Measurements from ENCODE around the gene TACC2. TPM values are rescaled to one million over a fixed set of nuclear protein-coding genes. Genes with fewer than 3 reads are reported as not detected.

TACC2 gene
- total RNA-seq, 6 experiments from 2014 or later: 16.2 to 21.1 (median 18.8) TPM

- Histone ChIP-seq H3K4me3 (no peak overlapping the region), H3K9me3 (peaks cover 0 to 5% (median 0%) of the 10 kb centered on the region in 4 donors), H3K27me3 (no peaks in the 10 kb centered on the region), H3K4me1 (no peaks in the 10 kb centered on the region), H3K27ac (no peak overlapping the region), H3K36me3 (no peaks in the 10 kb centered on the region)
- intact Hi-C loops (cut with DNase I): no loop called here
- 70% methylated on average over 1 of the region's 1 CpG for WGBS (ENCODE audit: insufficient coverage, low coverage, low lambda C conversion rate, missing lambda C conversion rate)
- no peak for ATAC-seq
- TF ChIP-seq POLR2A (IDR thresholded peaks at IDR 0.05): no peak
- no peak for TF ChIP-seq CTCF (IDR thresholded peaks at IDR 0.05)
- no peak for DNase-seq
Measured at GRCh38 chr10:122264436-122264835, 275.5 kb downstream of the TACC2 start.

GRCh38 chr10:122264931-122265330 is 276.0 kb downstream of the TACC2 start:
- Histone ChIP-seq H3K4me3 (no peak overlapping the region), H3K36me3 (no peaks in the 10 kb centered on the region), H3K4me1 (no peaks in the 10 kb centered on the region), H3K27ac (no peak overlapping the region), H3K27me3 (no peaks in the 10 kb centered on the region), H3K9me3 (peaks cover 0 to 5% (median 0%) of the 10 kb centered on the region in 4 donors)
- DNase-seq (no peak), ATAC-seq (no peak)
- intact Hi-C loops (cut with DNase I): no loop called here
- no peak for TF ChIP-seq POLR2A (IDR thresholded peaks at IDR 0.05)
- TF ChIP-seq CTCF (IDR thresholded peaks at IDR 0.05): no peak
- 97% methylated on average over 5 of the region's 8 CpGs for WGBS (ENCODE audit: insufficient coverage, low coverage, low lambda C conversion rate, missing lambda C conversion rate)

GRCh38 chr10:122265896-122266295 is 276.9 kb downstream of the TACC2 start:
- Histone ChIP-seq H3K27ac (no peak overlapping the region), H3K4me1 (no peaks in the 10 kb centered on the region), H3K36me3 (no peaks in the 10 kb centered on the region), H3K27me3 (no peaks in the 10 kb centered on the region), H3K4me3 (no peak overlapping the region), H3K9me3 (peaks cover 0 to 5% (median 0%) of the 10 kb centered on the region in 4 donors)
- intact Hi-C loops (cut with DNase I): no loop called here
- TF ChIP-seq POLR2A (IDR thresholded peaks at IDR 0.05): no peak
- TF ChIP-seq CTCF (IDR thresholded peaks at IDR 0.05): no peak
- 84% methylated on average over 6 of the region's 6 CpGs for WGBS (ENCODE audit: insufficient coverage, low coverage, low lambda C conversion rate, missing lambda C conversion rate)
- no peak for ATAC-seq
- no peak for DNase-seq

- no peak overlapping the region for H3K27ac ChIP-seq
- H3K4me3 ChIP-seq: no peak overlapping the region
- no peaks in the 10 kb centered on the region for H3K4me1 ChIP-seq
- ATAC-seq: peak; percentile 91 to 94 (median 92)
- WGBS (ENCODE audit: insufficient coverage, low coverage, low lambda C conversion rate, missing lambda C conversion rate): 6% methylated on average over 8 of the region's 14 CpGs
- H3K27me3 ChIP-seq: no peaks in the 10 kb centered on the region
- intact Hi-C loops (cut with DNase I): no loop called here
- TF ChIP-seq POLR2A (IDR thresholded peaks at IDR 0.05): no peak
- TF ChIP-seq CTCF (IDR thresholded peaks at IDR 0.05): peak; percentile 75 to 95 (median 93)
- no peaks in the 10 kb centered on the region for H3K36me3 ChIP-seq
- H3K9me3 ChIP-seq: no peaks in the 10 kb centered on the region
- peak; percentile 54 to 63 (median 57) for DNase-seq
Measured at GRCh38 chr10:122267849-122268737, 279.1 kb downstream of the TACC2 start.
